ENCODE data around the gene ZNF304.

ZNF304 gene

DNA sequence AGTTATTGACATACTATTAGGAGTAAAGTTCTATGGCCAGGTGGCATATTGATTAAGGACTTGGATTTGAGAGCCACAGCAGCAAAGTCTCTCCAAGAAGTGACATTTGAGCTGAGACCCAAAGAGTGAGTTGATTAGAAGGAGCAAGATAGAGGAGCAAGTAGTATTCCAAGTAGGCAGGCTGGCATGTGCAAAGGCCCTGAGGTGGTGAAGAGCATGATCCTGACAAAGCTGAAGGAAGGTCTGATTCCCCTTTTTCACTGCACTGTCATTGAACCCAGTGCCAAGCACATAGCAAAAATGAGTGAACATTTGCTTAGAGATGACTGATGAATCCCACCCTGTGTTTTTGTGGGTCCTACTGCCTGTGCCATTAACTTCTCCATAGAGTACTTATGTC lies 26.1 kb upstream of the ZNF304 start:
- DNase-seq (ENCODE audit: low read depth) = no peak
- H3K4me3 ChIP-seq (ENCODE audit: low read depth, low read length) = no peak overlapping the region
- in situ Hi-C loops (cut with HindIII; ENCODE audit: low sequenced_read_pairs) = no loop called here
- TF ChIP-seq, protein P1, sequence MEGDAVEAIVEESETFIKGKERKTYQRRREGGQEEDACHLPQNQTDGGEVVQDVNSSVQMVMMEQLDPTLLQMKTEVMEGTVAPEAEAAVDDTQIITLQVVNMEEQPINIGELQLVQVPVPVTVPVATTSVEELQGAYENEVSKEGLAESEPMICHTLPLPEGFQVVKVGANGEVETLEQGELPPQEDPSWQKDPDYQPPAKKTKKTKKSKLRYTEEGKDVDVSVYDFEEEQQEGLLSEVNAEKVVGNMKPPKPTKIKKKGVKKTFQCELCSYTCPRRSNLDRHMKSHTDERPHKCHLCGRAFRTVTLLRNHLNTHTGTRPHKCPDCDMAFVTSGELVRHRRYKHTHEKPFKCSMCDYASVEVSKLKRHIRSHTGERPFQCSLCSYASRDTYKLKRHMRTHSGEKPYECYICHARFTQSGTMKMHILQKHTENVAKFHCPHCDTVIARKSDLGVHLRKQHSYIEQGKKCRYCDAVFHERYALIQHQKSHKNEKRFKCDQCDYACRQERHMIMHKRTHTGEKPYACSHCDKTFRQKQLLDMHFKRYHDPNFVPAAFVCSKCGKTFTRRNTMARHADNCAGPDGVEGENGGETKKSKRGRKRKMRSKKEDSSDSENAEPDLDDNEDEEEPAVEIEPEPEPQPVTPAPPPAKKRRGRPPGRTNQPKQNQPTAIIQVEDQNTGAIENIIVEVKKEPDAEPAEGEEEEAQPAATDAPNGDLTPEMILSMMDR (IDR thresholded peaks at IDR 0.05; ENCODE audit: low read depth, low read length, missing control alignments) = no peak

DNA sequence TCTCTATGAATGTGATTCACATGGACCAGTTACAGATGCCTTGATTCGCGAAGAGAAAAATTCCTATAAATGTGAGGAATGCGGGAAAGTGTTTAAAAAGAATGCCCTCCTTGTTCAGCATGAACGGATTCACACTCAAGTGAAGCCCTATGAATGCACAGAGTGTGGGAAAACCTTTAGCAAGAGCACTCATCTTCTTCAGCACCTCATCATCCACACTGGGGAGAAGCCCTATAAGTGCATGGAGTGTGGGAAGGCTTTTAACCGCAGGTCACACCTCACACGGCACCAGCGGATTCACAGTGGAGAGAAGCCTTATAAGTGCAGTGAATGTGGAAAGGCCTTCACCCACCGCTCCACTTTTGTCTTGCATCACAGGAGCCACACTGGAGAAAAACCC lies 23.1 kb upstream of the ZNF304 start:
- TF ChIP-seq, protein P1 (IDR thresholded peaks at IDR 0.05; ENCODE audit: low read depth, low read length, missing control alignments) = no peak
- in situ Hi-C loops (cut with HindIII; ENCODE audit: low sequenced_read_pairs) = no loop called here
- DNase-seq (ENCODE audit: low read depth) = no peak
- no peak overlapping the region for H3K4me3 ChIP-seq (ENCODE audit: low read depth, low read length)

DNA sequence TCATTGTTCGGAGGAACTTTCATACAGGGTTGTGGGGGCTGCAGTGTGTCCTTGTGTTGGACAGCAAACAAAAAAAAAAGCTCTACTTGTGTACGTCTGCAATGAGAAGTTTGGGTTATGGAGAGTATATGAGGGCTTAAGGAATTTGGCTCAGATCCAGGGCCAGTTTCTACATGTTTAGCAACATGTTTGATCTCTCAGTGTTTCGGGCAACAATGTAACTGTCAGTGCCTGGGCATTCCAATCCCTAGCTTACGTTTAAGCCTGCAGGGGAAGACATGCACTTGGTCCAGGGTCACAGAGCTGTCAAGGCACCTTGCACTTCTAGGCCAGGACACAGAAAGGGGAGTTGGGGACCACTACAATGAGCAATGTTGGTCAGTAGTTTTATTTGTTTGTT lies 16.9 kb upstream of the ZNF304 start:
- TF ChIP-seq, protein P1 (IDR thresholded peaks at IDR 0.05; ENCODE audit: low read depth, low read length, missing control alignments) = no peak
- in situ Hi-C loops (cut with HindIII; ENCODE audit: low sequenced_read_pairs) = no loop called here
- no peak for DNase-seq (ENCODE audit: low read depth)
- no peak overlapping the region for H3K4me3 ChIP-seq (ENCODE audit: low read depth, low read length)

DNA sequence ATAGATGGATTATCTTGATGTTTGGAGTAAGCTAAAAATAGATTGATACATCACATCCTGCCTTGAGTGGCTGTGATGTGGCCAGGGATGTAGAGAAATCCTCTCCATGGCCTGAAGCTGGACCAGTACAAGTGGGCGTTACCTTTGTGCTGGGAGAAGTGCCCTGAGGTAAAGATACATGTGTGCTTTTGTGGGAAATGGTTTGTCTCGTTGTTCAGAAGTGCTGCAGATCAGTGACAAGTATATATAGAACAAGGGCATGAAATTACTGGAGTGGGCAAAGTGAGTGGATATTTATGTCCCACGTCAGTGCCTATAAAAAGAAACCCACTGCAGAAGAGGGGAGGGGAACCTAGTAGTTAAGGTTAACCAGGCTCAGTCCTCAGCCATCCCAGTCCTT lies 12.2 kb upstream of the ZNF304 start:
- in situ Hi-C loops (cut with HindIII; ENCODE audit: low sequenced_read_pairs) = no loop called here

DNA sequence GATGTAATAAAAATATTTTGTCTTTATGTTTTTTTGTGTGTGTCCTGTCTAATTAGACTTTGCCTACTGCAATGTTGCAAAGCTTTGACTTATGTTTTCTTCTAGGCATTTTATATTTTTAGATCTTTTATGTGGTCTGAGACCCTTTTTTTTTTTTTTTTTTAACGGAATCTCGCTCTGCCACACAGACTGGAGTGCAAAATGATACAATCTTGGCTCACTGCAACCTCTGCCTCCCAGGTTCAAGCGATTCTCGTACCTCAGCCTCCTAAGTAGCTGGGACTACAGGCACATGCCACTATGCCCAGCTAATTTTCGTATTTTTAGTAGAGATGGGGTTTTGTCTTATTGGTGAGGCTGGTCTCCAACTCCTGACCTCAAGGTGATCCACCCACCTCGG lies 8.5 kb upstream of the ZNF304 start:
- TF ChIP-seq, protein P1 (IDR thresholded peaks at IDR 0.05; ENCODE audit: low read depth, low read length, missing control alignments) = no peak
- in situ Hi-C loops (cut with HindIII; ENCODE audit: low sequenced_read_pairs) = no loop called here

More for the DNA sequence above, 12.2 kb upstream of the ZNF304 start:
- TF ChIP-seq, protein P1 (IDR thresholded peaks at IDR 0.05; ENCODE audit: low read depth, low read length, missing control alignments) = no peak
- H3K4me3 ChIP-seq (ENCODE audit: low read depth, low read length) = no peak overlapping the region
- DNase-seq (ENCODE audit: low read depth) = no peak

DNA sequence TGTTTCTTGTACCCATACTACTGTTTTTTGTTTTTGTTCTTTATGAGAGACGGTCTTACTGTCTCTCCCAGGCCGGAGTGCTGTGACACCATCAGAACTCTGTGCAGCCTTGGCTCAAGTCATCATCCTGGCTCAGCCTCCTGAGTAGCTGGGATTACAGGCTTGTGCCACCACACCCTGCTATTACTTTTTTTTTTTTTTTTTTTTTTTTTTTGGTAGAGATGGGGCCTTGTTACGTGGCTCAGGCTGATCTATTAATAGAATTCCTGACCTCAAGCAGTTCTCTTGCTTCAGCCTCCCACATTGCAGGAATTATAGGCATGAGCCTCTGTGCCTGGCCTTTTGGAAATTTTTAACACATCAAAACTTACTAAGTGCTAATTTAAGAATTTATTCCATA lies 2.9 kb upstream of the ZNF304 start:
- no peak overlapping the region for H3K4me3 ChIP-seq (ENCODE audit: low read depth, low read length)
- TF ChIP-seq, protein P1 (IDR thresholded peaks at IDR 0.05; ENCODE audit: low read depth, low read length, missing control alignments) = no peak
- no peak for DNase-seq (ENCODE audit: low read depth)
- in situ Hi-C loops (cut with HindIII; ENCODE audit: low sequenced_read_pairs) = no loop called here

More for the DNA sequence above, 8.5 kb upstream of the ZNF304 start:
- no peak for DNase-seq (ENCODE audit: low read depth)
- H3K4me3 ChIP-seq (ENCODE audit: low read depth, low read length) = no peak overlapping the region

DNA sequence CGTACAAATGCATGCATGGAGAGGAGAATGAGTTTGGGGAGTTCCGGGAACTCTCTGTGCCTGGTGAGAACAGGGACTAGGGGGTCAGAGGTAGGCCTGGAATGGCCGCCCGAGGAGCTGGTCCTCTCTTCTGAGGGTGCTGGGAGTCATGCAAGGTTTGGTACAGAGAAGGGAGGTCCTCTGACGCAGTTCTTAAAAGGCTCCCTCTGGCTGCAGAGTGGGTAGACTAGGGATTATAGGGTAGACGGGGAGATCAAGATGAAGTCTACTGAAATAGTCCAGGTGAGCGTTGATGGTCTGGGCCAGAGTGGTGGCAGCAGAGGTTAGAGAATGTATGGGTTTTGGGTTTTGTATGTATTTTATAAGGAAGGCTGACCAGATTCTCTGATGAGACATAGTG lies 796 bp downstream of the ZNF304 start:
- H3K4me3 ChIP-seq (ENCODE audit: low read depth, low read length) = peak overlapping the region; percentile 71
- in situ Hi-C loops (cut with HindIII; ENCODE audit: low sequenced_read_pairs) = no loop called here
- TF ChIP-seq, protein P1 (IDR thresholded peaks at IDR 0.05; ENCODE audit: low read depth, low read length, missing control alignments) = no peak
- no peak for DNase-seq (ENCODE audit: low read depth)

Measured in astrocyte of the cerebellum (primary cell).